Peyer's patch (tissue), 4 donors: Measurements from ENCODE around the gene GOLGA1. TPM values are rescaled to one million over a fixed set of nuclear protein-coding genes. Genes with fewer than 3 reads are reported as not detected.
A peak's percentile ranks its signal among the peaks of the same experiment; 100 is the strongest.

Source experiments
- DNase-seq, 3 donors: peaks; one replicate each; pipeline ENCODE4 v3.0.0-alpha.2; 2017 to 2019
- H3K27ac ChIP-seq, 4 donors: fragments of 200-600 bp; sonication (generic); one replicate each; pipeline ENCODE4 v1.5.1; 2016 to 2019
- H3K27me3 ChIP-seq, 2 donors: fragments of 200-600 bp; sonication (generic); one replicate each; pipeline ENCODE4 v1.5.1; 2019
- H3K36me3 ChIP-seq, 3 donors: fragments of 200-600 bp; sonication (generic); one replicate each; pipeline ENCODE4 v1.5.1; 2016 to 2019
- H3K4me1 ChIP-seq, 4 donors: fragments of 200-600 bp; sonication (generic); one replicate each; pipeline ENCODE4 v1.5.1; 2016 to 2019
- H3K4me3 ChIP-seq, 4 donors: fragments of 200-600 bp; sonication (generic); 1 replicate in 3 of 4; 2 replicates in 1 of 4; pipeline ENCODE4 v1.5.1; 2016 to 2019; ENCODE audit warnings: mild to moderate bottlenecking in 1 of 4
- H3K9me3 ChIP-seq, 4 donors: fragments of 200-600 bp; sonication (generic); one replicate each; pipeline ENCODE4 v1.5.1; 2016 to 2019; ENCODE audit warnings: mild to moderate bottlenecking in 1 of 4
- POLR2A ChIP-seq, 2 donors: fragments of 450-650 bp; IDR thresholded peaks; one replicate each; pipeline ENCODE4 v1.5.1; 2017; ENCODE audit warnings: antibody characterized with exemption in 2 of 2, mild to moderate bottlenecking in 2 of 2, moderate library complexity in 2 of 2
- total RNA-seq, 4 donors: library from RNA; depleted of rRNA; stranded (reverse); fragments of >200 nt; gene quantifications; one replicate each; pipeline ENCODE4 v1.1.0, GENCODE V29; 2016
- TF ChIP-seq, protein P1 (sequence below), 6 experiments: fragments of 450-650 bp in 4 of 6; fragments of 200-600 bp in 2 of 6; sonication (generic) in 1 of 6; IDR thresholded peaks; one replicate each; pipeline ENCODE4 v1.5.1; 2017 to 2019; ENCODE audit warnings: antibody characterized with exemption in 6 of 6, mild to moderate bottlenecking in 3 of 6, moderate library complexity in 1 of 6

Gene GOLGA1
- total RNA-seq, 4 donors from 2014 or later = 27.0 to 52.8 (median 37.3) TPM

DNA sequence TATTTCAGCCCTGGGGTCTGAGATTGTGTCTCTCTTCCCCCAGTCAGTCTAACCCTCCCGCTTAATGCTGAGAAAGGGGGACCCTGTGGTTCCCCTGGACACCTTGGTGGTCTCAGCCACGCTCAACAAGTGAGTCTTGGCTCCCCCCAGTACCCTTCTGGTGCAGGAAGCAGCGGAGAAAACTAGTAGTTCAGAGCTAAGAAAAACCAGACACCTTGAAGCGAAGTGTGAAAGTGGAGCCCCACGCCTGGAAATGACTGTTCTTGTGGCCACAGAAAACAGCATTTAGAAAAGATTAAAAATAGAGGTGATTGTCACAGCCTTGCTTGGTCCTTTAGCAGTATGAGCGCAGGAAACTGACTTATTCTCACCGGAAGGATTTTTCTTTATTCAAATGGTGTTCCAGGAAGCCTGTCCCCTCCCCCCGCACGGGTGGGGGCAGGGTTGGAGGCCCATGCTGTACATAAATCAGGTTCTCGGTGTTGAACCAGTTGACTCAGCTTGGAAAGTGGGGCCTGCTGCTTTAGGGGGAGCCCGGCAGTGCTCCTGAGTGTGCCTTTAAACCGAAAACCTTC, 70.8 kb downstream of the GOLGA1 start:
- peak overlapping the region; percentile 94 to 97 (median 95) for H3K27ac ChIP-seq
- H3K36me3 ChIP-seq = peaks cover 0 to 22% (median 0%) of the 10 kb centered on the region in 3 donors
- H3K9me3 ChIP-seq = no peaks in the 10 kb centered on the region
- peaks cover 0 to 50% (median 23%) of the 10 kb centered on the region in 4 donors for H3K4me1 ChIP-seq
- peak in 1 of 2 donors; percentile 13 for TF ChIP-seq POLR2A (IDR thresholded peaks at IDR 0.05)
- TF ChIP-seq, protein P1, sequence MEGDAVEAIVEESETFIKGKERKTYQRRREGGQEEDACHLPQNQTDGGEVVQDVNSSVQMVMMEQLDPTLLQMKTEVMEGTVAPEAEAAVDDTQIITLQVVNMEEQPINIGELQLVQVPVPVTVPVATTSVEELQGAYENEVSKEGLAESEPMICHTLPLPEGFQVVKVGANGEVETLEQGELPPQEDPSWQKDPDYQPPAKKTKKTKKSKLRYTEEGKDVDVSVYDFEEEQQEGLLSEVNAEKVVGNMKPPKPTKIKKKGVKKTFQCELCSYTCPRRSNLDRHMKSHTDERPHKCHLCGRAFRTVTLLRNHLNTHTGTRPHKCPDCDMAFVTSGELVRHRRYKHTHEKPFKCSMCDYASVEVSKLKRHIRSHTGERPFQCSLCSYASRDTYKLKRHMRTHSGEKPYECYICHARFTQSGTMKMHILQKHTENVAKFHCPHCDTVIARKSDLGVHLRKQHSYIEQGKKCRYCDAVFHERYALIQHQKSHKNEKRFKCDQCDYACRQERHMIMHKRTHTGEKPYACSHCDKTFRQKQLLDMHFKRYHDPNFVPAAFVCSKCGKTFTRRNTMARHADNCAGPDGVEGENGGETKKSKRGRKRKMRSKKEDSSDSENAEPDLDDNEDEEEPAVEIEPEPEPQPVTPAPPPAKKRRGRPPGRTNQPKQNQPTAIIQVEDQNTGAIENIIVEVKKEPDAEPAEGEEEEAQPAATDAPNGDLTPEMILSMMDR (IDR thresholded peaks at IDR 0.05) = no peak
- DNase-seq = peak in 2 of 3 donors; percentile 86 to 88
- H3K27me3 ChIP-seq = no peaks in the 10 kb centered on the region
- H3K4me3 ChIP-seq = peak overlapping the region; percentile 92 to 99 (median 96)

DNA sequence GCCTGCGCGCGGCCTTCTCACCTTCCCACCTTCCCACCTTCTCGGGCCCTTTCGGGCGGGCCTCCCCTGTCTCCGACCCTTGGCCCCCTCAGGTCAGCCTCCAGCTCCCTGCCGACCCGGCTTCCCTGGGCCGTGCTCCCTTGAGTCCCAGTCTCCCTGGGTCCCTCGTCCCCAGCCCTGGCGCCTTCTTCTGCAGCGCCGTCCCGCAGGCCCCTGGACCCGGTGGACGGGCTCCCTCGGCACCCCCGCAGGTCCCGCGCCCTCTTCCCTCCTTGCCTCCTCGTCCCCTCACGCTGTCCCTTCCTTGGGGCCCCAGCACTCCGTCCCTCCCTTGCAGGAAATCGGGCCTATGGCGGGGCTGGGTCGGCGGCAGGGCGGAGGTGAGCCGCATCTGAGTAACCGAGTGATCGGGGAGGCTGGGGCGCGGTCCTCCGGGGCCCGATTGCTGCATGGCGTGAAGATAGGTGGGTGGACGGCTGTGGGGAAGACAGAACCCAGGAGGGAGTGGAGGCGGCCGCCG, 71.4 kb downstream of the GOLGA1 start:
- no peak for TF ChIP-seq POLR2A (IDR thresholded peaks at IDR 0.05)
- TF ChIP-seq, protein P1 (IDR thresholded peaks at IDR 0.05) = no peak
- Histone ChIP-seq H3K36me3 (peaks cover 0 to 17% (median 0%) of the 10 kb centered on the region in 3 donors), H3K27ac (peak overlapping the region; percentile 94 to 97 (median 95)), H3K4me1 (peaks cover 0 to 50% (median 23%) of the 10 kb centered on the region in 4 donors), H3K27me3 (no peaks in the 10 kb centered on the region), H3K4me3 (peak overlapping the region; percentile 92 to 99 (median 96)), H3K9me3 (no peaks in the 10 kb centered on the region)
- DNase-seq = peak; percentile 25 to 67 (median 58)

DNA sequence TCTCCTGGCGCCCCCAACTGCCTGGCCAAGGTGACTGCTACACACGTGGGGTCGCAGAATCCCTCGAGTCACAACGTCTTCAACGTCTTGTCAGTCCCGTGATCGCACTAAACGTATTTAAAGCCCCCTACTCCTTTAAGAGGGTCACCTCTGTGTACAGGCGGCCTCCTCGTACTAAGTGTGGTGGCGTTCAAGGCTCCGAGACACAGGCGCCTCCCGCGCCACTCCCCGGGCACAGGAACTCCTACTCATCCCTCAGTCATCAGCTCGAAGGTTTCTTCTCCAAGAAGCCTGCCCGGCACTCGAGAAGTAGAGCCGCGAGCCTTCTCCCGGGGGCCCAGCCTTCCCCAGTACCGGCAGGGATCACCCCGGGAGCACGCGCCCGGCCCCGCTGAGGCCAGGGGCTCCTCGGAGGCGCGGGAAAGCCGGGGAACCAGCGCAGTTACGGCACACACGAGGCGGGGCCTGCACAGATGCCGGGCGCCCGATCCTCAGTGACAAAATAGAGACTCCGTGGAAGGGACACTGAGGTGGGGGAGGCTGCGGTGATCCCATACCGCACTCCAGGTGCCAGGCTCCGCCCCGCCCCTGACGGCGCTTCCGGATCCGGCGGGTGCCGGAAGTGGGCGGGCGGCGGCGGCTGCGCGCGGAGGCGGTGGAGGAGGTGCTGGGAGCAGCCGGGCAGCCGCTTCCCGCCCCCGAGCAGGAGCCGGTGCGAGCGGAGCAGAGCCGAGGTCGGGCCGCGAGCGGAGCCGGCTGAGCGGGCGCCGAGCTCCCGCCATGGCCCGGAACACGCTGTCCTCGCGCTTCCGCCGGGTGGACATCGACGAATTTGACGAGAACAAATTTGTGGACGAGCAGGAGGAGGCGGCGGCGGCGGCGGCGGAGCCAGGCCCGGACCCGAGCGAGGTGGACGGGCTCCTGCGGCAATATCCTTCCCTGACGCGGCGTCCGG, 72.1 kb downstream of the GOLGA1 start:
- peak; percentile 84 to 94 (median 93) for DNase-seq
- TF ChIP-seq, protein P1 (IDR thresholded peaks at IDR 0.05) = no peak
- peak; percentile 83 to 88 for TF ChIP-seq POLR2A (IDR thresholded peaks at IDR 0.05)
- Histone ChIP-seq H3K9me3 (no peaks in the 10 kb centered on the region), H3K4me3 (peak overlapping the region; percentile 92 to 99 (median 96)), H3K4me1 (peaks cover 0 to 46% (median 23%) of the 10 kb centered on the region in 4 donors), H3K27ac (peak overlapping the region; percentile 94 to 97 (median 95)), H3K36me3 (peaks cover 0 to 11% (median 0%) of the 10 kb centered on the region in 3 donors), H3K27me3 (no peaks in the 10 kb centered on the region)

DNA sequence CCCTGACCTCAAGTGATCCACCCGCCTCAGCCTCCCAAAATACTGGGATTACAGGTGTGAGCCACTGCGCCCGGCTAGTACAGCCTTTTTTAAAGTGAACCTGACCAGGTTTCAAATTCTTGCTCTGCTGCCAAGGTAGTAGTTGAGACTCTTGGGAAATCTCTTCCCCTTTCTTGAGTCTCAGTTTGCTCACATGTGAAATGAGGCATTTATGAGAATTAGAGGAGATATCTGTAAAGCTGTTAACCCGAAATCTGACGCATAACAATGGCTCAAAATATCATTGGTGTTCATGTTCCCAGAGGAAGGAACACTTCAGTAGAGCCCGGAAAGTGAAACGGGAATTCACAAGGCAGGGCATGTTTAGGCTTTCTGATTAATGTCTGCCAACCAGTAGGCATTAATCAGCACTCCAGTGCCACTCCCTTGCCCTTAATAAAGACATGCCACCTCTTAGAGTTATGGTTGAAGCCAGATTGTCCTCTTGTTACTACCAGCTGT, 77.5 kb downstream of the GOLGA1 start:
- peak overlapping the region in 3 of 4 donors; percentile 64 to 92 (median 91) for H3K27ac ChIP-seq
- H3K4me3 ChIP-seq = no peak overlapping the region
- H3K9me3 ChIP-seq = no peaks in the 10 kb centered on the region
- peaks cover 6 to 41% (median 8%) of the 10 kb centered on the region in 4 donors for H3K4me1 ChIP-seq
- no peaks in the 10 kb centered on the region for H3K27me3 ChIP-seq
- no peak for DNase-seq
- TF ChIP-seq POLR2A (IDR thresholded peaks at IDR 0.05) = no peak
- TF ChIP-seq, protein P1 (IDR thresholded peaks at IDR 0.05) = no peak
- peaks cover 0 to 21% (median 0%) of the 10 kb centered on the region in 3 donors for H3K36me3 ChIP-seq
